Measurements from ENCODE around the gene CENPU.

- no peak for TF ChIP-seq POLR2AphosphoS5 (IDR thresholded peaks at IDR 0.05; ENCODE audit: low read depth)
- TF ChIP-seq CTCF (conservative IDR thresholded peaks at IDR 0.05; ENCODE audit: low read depth in 2 of 2) = no peak
- no peak for TF ChIP-seq EZH2phosphoT487 (IDR thresholded peaks at IDR 0.05; ENCODE audit: unreplicated experiment)
- TF ChIP-seq ZNF114 (CRISPR knock-in tag; IDR thresholded peaks at IDR 0.05) = no peak
- no peak for TF ChIP-seq REST (IDR thresholded peaks at IDR 0.05; ENCODE audit: unreplicated experiment)
Observed at GRCh38 chr4:184671101-184671500, 62.8 kb downstream of the CENPU start.

Measured in GM23338 (cell line).